ENCODE results near the gene HNRNPUL1. TPM values are rescaled to one million over a fixed set of nuclear protein-coding genes. Genes with fewer than 3 reads are reported as not detected.

HNRNPUL1 gene
- total and polyA plus RNA-seq, 3 experiments from 2014 or later = 100 to 279 (median 270) TPM

DNA sequence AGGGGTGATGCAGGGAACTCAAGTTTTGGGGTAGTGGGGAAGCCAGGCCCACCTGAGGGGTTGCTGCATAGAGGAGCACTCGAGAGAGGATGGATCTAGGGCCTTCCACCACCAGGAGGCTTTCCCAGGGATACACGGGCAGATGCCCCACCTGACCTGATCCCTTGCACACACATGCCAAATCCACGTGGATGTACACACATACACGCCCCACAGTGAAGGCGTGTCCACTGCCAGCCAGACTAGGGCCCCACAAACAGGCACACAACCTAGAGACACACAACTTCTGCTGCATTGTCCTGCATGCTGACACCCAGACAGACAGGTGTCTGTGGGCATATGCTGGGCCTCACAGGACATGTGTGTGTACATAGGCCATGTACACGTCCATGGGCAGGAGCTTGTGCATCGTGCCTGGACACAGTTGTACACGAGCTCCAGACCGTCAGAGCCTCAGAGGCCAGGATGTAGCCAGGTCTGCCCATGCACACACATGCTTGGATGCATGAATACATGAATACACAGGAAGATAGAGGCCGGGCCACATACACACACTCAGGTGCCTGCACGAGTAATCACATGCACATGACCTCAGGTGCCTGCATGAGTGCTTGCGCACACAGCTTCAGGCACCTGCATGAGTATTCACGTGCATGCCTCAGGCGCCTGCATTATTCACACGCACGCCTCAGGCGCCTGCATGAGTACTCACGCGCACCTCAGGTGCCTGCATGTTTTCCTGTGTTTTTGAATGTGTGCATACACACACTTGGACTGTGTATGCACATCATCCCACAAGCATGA is 54.7 kb downstream of the HNRNPUL1 start:
- Histone ChIP-seq H3K4me1 (ENCODE audit: insufficient read depth, low read length) (peaks cover under 1% of the 10 kb centered on the region), H3K9me3 (ENCODE audit: low read length) (no peaks in the 10 kb centered on the region), H3K27ac (ENCODE audit: low read depth, low read length) (no peak overlapping the region), H3K36me3 (ENCODE audit: insufficient read depth, low read length) (peaks cover 36% of the 10 kb centered on the region), H3K4me3 (ENCODE audit: low read length) (no peak overlapping the region), H3K27me3 (ENCODE audit: insufficient read depth, low read length, poor library complexity, severe bottlenecking) (no peaks in the 10 kb centered on the region)
- Mint-ChIP-seq H3K36me3 (peaks cover 9 to 84% (median 10%) of the 10 kb centered on the region in 3 donors), H3K4me1 (peaks cover 26 to 52% (median 27%) of the 10 kb centered on the region in 3 donors), H3K4me3 (peak overlapping the region in 2 of 7 donors; percentile 23 to 42), H3K9me3 (no peaks in the 10 kb centered on the region), H3K27ac (peak overlapping the region in 7 of 8 donors; percentile 30 to 92 (median 56)), H3K27me3 (peaks cover 0 to 2% of the 10 kb centered on the region in 2 donors)
- CTCF ChIA-PET = interaction anchor here (1.6 kb wide), 1 partner anchor 115 kb away, joined by 6 read pairs; no protein-coding TSS in a partner anchor
- no peak for DNase-seq
- POLR2A ChIA-PET = no interaction called here

- Histone ChIP-seq H3K4me1 (ENCODE audit: insufficient read depth, low read length) (peaks cover 8% of the 10 kb centered on the region), H3K9me3 (ENCODE audit: low read length) (no peaks in the 10 kb centered on the region), H3K27me3 (ENCODE audit: insufficient read depth, low read length, poor library complexity, severe bottlenecking) (no peaks in the 10 kb centered on the region), H3K36me3 (ENCODE audit: insufficient read depth, low read length) (peaks cover 36% of the 10 kb centered on the region), H3K27ac (ENCODE audit: low read depth, low read length) (no peak overlapping the region), H3K4me3 (ENCODE audit: low read length) (no peak overlapping the region)
- H3K27me3 Mint-ChIP-seq = peaks cover 0 to 2% of the 10 kb centered on the region in 2 donors
- DNase-seq = no peak
- POLR2A ChIA-PET = no interaction called here
- peak overlapping the region in 7 of 8 donors; percentile 30 to 92 (median 55) for H3K27ac Mint-ChIP-seq
- CTCF ChIA-PET = interaction anchor here (1.6 kb wide), 1 partner anchor 115 kb away, joined by 6 read pairs; no protein-coding TSS in a partner anchor
- peak overlapping the region in 2 of 7 donors; percentile 42 to 56 for H3K4me3 Mint-ChIP-seq
- peaks cover 9 to 84% (median 10%) of the 10 kb centered on the region in 3 donors for H3K36me3 Mint-ChIP-seq
- no peaks in the 10 kb centered on the region for H3K9me3 Mint-ChIP-seq
- H3K4me1 Mint-ChIP-seq = peaks cover 28 to 52% (median 33%) of the 10 kb centered on the region in 3 donors
These were observed 55.5 kb downstream of the HNRNPUL1 start for GRCh38 chr19:41319500-41320184.

- peaks cover 10% of the 10 kb centered on the region for H3K4me1 ChIP-seq (ENCODE audit: insufficient read depth, low read length)
- peaks cover 0 to 2% of the 10 kb centered on the region in 2 donors for H3K27me3 Mint-ChIP-seq
- H3K4me3 Mint-ChIP-seq = peak overlapping the region in 2 of 7 donors; percentile 42 to 48
- H3K27ac ChIP-seq (ENCODE audit: low read depth, low read length) = no peak overlapping the region
- peaks cover 9 to 85% (median 12%) of the 10 kb centered on the region in 3 donors for H3K36me3 Mint-ChIP-seq
- no peak overlapping the region for H3K4me3 ChIP-seq (ENCODE audit: low read length)
- POLR2A ChIA-PET = no interaction called here
- H3K9me3 Mint-ChIP-seq = no peaks in the 10 kb centered on the region
- H3K9me3 ChIP-seq (ENCODE audit: low read length) = no peaks in the 10 kb centered on the region
- CTCF ChIA-PET = no interaction called here
- H3K27me3 ChIP-seq (ENCODE audit: insufficient read depth, low read length, poor library complexity, severe bottlenecking) = no peaks in the 10 kb centered on the region
- peaks cover 32 to 57% (median 36%) of the 10 kb centered on the region in 3 donors for H3K4me1 Mint-ChIP-seq
- H3K27ac Mint-ChIP-seq = peak overlapping the region in 5 of 8 donors; percentile 29 to 92 (median 43)
- peaks cover 36% of the 10 kb centered on the region for H3K36me3 ChIP-seq (ENCODE audit: insufficient read depth, low read length)
- DNase-seq = no peak
These were observed 56.0 kb downstream of the HNRNPUL1 start for GRCh38 chr19:41320185-41320518.

- ChIA-PET POLR2A (no interaction called here), CTCF (no interaction called here)
- Histone ChIP-seq H3K4me3 (ENCODE audit: low read length) (no peak overlapping the region), H3K27me3 (ENCODE audit: insufficient read depth, low read length, poor library complexity, severe bottlenecking) (no peaks in the 10 kb centered on the region), H3K36me3 (ENCODE audit: insufficient read depth, low read length) (peaks cover 36% of the 10 kb centered on the region), H3K4me1 (ENCODE audit: insufficient read depth, low read length) (peaks cover 10% of the 10 kb centered on the region), H3K27ac (ENCODE audit: low read depth, low read length) (no peak overlapping the region), H3K9me3 (ENCODE audit: low read length) (no peaks in the 10 kb centered on the region)
- peaks cover 32 to 61% (median 40%) of the 10 kb centered on the region in 3 donors for H3K4me1 Mint-ChIP-seq
- DNase-seq = no peak
- H3K27ac Mint-ChIP-seq = peak overlapping the region in 7 of 8 donors; percentile 43 to 94 (median 78)
- H3K27me3 Mint-ChIP-seq = peaks cover 0 to 2% of the 10 kb centered on the region in 2 donors
- H3K4me3 Mint-ChIP-seq = peak overlapping the region in 2 of 7 donors; percentile 31 to 48
- peaks cover 9 to 87% (median 12%) of the 10 kb centered on the region in 3 donors for H3K36me3 Mint-ChIP-seq
- H3K9me3 Mint-ChIP-seq = no peaks in the 10 kb centered on the region
These were observed 56.4 kb downstream of the HNRNPUL1 start for GRCh38 chr19:41320568-41320967.

- Histone ChIP-seq H3K36me3 (ENCODE audit: insufficient read depth, low read length) (peaks cover 31% of the 10 kb centered on the region), H3K4me3 (ENCODE audit: low read length) (no peak overlapping the region), H3K27me3 (ENCODE audit: insufficient read depth, low read length, poor library complexity, severe bottlenecking) (no peaks in the 10 kb centered on the region), H3K9me3 (ENCODE audit: low read length) (no peaks in the 10 kb centered on the region), H3K4me1 (ENCODE audit: insufficient read depth, low read length) (peaks cover 17% of the 10 kb centered on the region), H3K27ac (ENCODE audit: low read depth, low read length) (no peak overlapping the region)
- POLR2A ChIA-PET = interaction anchor here (1.8 kb wide), 1 partner anchor 31 kb away, joined by 6 read pairs; no protein-coding TSS in a partner anchor
- DNase-seq = no peak
- Mint-ChIP-seq H3K27ac (peak overlapping the region in 7 of 8 donors; percentile 3 to 95 (median 89)), H3K27me3 (peaks cover 0 to 2% of the 10 kb centered on the region in 2 donors), H3K36me3 (peaks cover 10 to 83% (median 11%) of the 10 kb centered on the region in 3 donors), H3K4me1 (peaks cover 31 to 59% (median 40%) of the 10 kb centered on the region in 3 donors), H3K4me3 (peak overlapping the region in 1 of 7 donors; percentile 36), H3K9me3 (no peaks in the 10 kb centered on the region)
- CTCF ChIA-PET = interaction anchor here (1.1 kb wide), 1 partner anchor 30 kb away, joined by 5 read pairs; no protein-coding TSS in a partner anchor
These were observed 57.0 kb downstream of the HNRNPUL1 start for GRCh38 chr19:41321204-41321599.

GRCh38 chr19:41321600-41322270 is 57.6 kb downstream of the HNRNPUL1 start:
- Histone ChIP-seq H3K36me3 (ENCODE audit: insufficient read depth, low read length) (peaks cover 26% of the 10 kb centered on the region), H3K27me3 (ENCODE audit: insufficient read depth, low read length, poor library complexity, severe bottlenecking) (no peaks in the 10 kb centered on the region), H3K9me3 (ENCODE audit: low read length) (no peaks in the 10 kb centered on the region), H3K4me1 (ENCODE audit: insufficient read depth, low read length) (peaks cover 22% of the 10 kb centered on the region), H3K27ac (ENCODE audit: low read depth, low read length) (no peak overlapping the region), H3K4me3 (ENCODE audit: low read length) (no peak overlapping the region)
- ChIA-PET CTCF (interaction anchor here (0.8 to 1.1 kb wide), 3 partner anchors 13 to 33 kb away, joined by 3 to 5 read pairs (median 3); no protein-coding TSS in a partner anchor), POLR2A (interaction anchor here (1.8 kb wide), 1 partner anchor 31 kb away, joined by 6 read pairs; no protein-coding TSS in a partner anchor)
- DNase-seq = no peak
- Mint-ChIP-seq H3K9me3 (peaks cover 0 to under 1% (median 0%) of the 10 kb centered on the region in 5 donors), H3K27me3 (peaks cover 0 to 2% of the 10 kb centered on the region in 2 donors), H3K4me1 (peaks cover 33 to 59% (median 44%) of the 10 kb centered on the region in 3 donors), H3K27ac (peak overlapping the region in 7 of 8 donors; percentile 20 to 95 (median 89)), H3K4me3 (peak overlapping the region in 1 of 7 donors; percentile 68), H3K36me3 (peaks cover 10 to 81% (median 11%) of the 10 kb centered on the region in 3 donors)

GRCh38 chr19:41322451-41322850 is 58.3 kb downstream of the HNRNPUL1 start:
- ChIA-PET CTCF (interaction anchor here (0.8 to 1.1 kb wide), 3 partner anchors 14 to 33 kb away, joined by 3 to 5 read pairs (median 3); no protein-coding TSS in a partner anchor), POLR2A (interaction anchor here (1.8 kb wide), 1 partner anchor 30 kb away, joined by 6 read pairs; no protein-coding TSS in a partner anchor)
- peaks cover 33 to 58% (median 48%) of the 10 kb centered on the region in 3 donors for H3K4me1 Mint-ChIP-seq
- H3K36me3 Mint-ChIP-seq = peaks cover 4 to 78% (median 6%) of the 10 kb centered on the region in 3 donors
- no peaks in the 10 kb centered on the region for H3K27me3 ChIP-seq (ENCODE audit: insufficient read depth, low read length, poor library complexity, severe bottlenecking)
- H3K4me3 Mint-ChIP-seq = peak overlapping the region in 1 of 7 donors; percentile 69
- peak overlapping the region; percentile 79 for H3K27ac ChIP-seq (ENCODE audit: low read depth, low read length)
- peaks cover 19% of the 10 kb centered on the region for H3K36me3 ChIP-seq (ENCODE audit: insufficient read depth, low read length)
- H3K27me3 Mint-ChIP-seq = peaks cover 0 to 4% of the 10 kb centered on the region in 2 donors
- H3K9me3 ChIP-seq (ENCODE audit: low read length) = no peaks in the 10 kb centered on the region
- no peak overlapping the region for H3K4me3 ChIP-seq (ENCODE audit: low read length)
- peaks cover 0 to 5% (median 0%) of the 10 kb centered on the region in 5 donors for H3K9me3 Mint-ChIP-seq
- H3K27ac Mint-ChIP-seq = peak overlapping the region; percentile 20 to 97 (median 85)
- no peak for DNase-seq
- peaks cover 29% of the 10 kb centered on the region for H3K4me1 ChIP-seq (ENCODE audit: insufficient read depth, low read length)

Measured in CD8-positive, alpha-beta memory T cell (primary cell).